ENCODE measurements around the gene SLC49A4.

The SLC49A4 gene

DNA sequence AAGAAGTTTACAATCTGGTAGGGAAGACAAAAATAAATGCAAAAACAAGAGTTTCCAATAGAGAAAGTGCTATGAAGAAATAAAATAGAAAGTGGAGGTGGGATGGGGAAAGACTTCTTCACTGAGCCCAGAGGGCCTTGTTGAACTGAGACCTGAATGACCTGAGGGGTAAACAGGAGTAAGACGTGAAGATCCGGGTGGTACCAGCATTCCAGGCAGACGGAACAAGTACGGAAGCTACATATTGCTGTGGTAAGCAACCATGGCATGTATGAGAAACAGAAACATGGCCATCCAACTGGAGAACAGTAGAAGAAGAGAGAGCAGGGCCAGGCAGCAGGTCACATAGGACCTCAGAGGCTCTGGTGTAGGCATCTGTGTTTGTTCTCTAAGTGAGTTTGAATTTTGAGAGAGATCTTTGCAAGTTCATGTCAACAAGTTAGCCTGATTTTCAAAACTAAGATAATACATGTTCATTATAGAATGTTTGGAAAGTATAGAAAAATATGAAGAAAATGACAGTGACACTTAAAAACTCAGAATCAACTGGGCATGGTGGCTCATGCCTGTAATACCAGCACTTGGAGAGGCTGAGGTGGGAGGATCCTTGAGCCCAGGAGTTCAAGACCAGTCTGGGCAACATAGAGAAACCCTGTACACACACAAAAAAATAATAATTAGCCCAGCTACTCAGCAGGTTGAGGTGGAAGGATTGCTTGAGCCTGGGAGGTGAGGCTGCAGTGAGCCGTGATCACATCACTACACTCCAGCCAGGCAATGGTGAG lies 64.3 kb downstream of the SLC49A4 start:
- no peak overlapping the region for H3K27ac ChIP-seq
- TF ChIP-seq, protein P1, sequence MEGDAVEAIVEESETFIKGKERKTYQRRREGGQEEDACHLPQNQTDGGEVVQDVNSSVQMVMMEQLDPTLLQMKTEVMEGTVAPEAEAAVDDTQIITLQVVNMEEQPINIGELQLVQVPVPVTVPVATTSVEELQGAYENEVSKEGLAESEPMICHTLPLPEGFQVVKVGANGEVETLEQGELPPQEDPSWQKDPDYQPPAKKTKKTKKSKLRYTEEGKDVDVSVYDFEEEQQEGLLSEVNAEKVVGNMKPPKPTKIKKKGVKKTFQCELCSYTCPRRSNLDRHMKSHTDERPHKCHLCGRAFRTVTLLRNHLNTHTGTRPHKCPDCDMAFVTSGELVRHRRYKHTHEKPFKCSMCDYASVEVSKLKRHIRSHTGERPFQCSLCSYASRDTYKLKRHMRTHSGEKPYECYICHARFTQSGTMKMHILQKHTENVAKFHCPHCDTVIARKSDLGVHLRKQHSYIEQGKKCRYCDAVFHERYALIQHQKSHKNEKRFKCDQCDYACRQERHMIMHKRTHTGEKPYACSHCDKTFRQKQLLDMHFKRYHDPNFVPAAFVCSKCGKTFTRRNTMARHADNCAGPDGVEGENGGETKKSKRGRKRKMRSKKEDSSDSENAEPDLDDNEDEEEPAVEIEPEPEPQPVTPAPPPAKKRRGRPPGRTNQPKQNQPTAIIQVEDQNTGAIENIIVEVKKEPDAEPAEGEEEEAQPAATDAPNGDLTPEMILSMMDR (conservative IDR thresholded peaks at IDR 0.05): no peak

- TF ChIP-seq, protein P1 (conservative IDR thresholded peaks at IDR 0.05): no peak
- no peak overlapping the region for H3K27ac ChIP-seq
These were observed 67.5 kb downstream of the SLC49A4 start for GRCh38 chr3:122862381-122862780.

DNA sequence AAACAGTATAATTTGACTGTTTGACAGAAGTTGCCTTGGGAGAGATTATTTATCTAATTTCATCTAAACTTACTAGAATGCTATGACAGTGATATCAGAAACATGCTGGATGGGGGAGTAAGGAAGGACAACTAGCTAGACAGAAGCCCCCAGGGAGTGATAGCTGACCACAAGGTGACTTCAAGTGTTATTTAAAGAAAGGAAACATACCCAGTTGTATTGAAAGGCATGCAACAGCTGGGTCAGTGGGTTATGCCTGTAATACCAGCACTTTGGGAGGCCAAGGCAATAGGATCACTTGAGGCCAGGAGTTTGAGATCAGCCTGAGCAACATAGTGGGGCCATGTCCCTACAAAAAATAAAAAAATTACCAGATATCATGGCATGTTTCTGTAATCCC lies 69.6 kb downstream of the SLC49A4 start:
- no peak overlapping the region for H3K27ac ChIP-seq
- TF ChIP-seq, protein P1 (conservative IDR thresholded peaks at IDR 0.05): no peak

DNA sequence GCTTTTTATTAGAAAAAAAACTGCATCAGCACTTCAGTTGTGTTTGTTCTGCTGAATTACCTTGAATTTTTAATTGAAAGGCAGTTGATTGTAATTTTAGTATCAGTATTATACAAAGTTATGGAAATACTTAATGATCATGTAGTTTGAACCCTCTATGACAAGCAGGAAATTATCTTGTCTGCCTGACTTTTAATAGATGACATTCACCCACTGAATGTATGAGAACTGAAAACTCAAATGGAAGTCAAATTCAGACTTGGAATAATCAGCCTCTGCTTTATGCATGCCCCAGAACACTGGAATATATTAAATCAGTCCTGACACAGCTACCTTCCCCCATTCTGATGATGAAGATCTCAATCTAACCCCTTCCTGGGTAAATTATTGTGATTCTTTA lies 73.5 kb downstream of the SLC49A4 start:
- TF ChIP-seq, protein P1 (conservative IDR thresholded peaks at IDR 0.05): no peak
- H3K27ac ChIP-seq: no peak overlapping the region

DNA sequence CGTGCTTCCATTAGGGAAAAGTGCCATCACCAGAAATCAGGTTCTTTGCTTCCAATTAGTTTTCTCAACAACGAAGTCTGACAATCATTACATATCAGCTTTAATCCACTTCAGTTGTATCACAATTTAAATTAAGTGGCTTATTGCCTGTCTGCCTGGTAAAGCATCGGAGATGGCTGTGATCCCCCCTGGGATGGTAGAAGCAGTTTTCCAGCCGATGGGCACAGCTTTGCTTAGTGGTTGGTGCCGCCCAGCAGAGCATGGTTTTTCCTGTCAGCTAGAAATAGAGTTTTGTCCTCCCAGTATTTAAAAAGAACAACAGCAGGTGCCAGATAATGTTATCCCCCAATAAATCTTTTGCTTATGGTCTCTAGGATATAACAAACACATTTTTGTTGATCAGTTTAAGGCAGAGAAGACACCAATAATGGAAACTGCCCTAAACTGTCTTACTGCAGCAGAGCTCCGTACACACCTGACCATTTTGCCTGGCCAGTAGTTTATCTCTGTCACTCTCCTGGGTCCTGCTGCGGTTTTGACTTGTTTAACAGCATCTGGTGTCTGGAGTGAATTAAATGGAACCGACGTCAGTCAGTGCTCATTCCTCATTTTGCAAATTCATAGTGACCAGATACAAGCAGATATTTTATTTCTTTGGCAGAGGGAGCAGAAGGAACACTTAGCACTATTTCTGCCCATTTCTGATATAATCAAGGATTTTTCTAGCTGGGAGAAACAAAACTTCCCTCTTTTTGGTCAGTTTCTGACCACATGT lies 79.1 kb downstream of the SLC49A4 start:
- TF ChIP-seq, protein P1 (conservative IDR thresholded peaks at IDR 0.05): no peak
- peak overlapping the region; percentile 42 for H3K27ac ChIP-seq

GRCh38 chr3:122875547-122876127 lies 80.8 kb downstream of the SLC49A4 start:
- peak overlapping the region; percentile 42; the same call in 1 of the 2 replicates for H3K27ac ChIP-seq
- TF ChIP-seq, protein P1 (conservative IDR thresholded peaks at IDR 0.05): no peak

- H3K27ac ChIP-seq: no peak overlapping the region
- TF ChIP-seq, protein P1 (conservative IDR thresholded peaks at IDR 0.05): no peak
These were observed 85.3 kb downstream of the SLC49A4 start for GRCh38 chr3:122880173-122880572.

All from VCaP (cell line).